HG02943 (cell line): ENCODE measurements around the gene SLC19A3.

Source experiments
- ATAC-seq: cut with Tn5 transposase; IDR thresholded peaks from one replicate; pipeline ENCODE4 v1.9.1; 2021; ENCODE audit warnings: mild to moderate bottlenecking, low read depth, moderate library complexity; ENCODE audit not compliant: unreplicated experiment

Gene SLC19A3

GRCh38 chr2:227634201-227634600 is 83.6 kb downstream of the SLC19A3 start:
- no peak for ATAC-seq
